HCT116 (cell line): ENCODE measurements around the gene COG2. TPM values are rescaled to one million over a fixed set of nuclear protein-coding genes. Genes with fewer than 3 reads are reported as not detected.

Experiments used
- ATAC-seq: fragments of 200-7000 bp; cut with Tn5 transposase; 2 replicates; pipeline ENCODE4 v1.9.1; 2020; ENCODE audit warnings: mild to moderate bottlenecking, moderate library complexity
- BruUV-seq: library from RNA; stranded (reverse); fragments of 400-500 nt; replicated peaks from 2 replicates; lab custom pipeline; 2021; lab: Mats Ljungman, UMichigan
- CTCF ChIA-PET: fragments of 300-600 bp; sonication (Branson Sonifier 250); formaldehyde crosslinking; loops from one replicate; lab custom pipeline; 2021; ENCODE audit warnings: antibody characterized with exemption; lab: Charles Lee
- POLR2A ChIA-PET: fragments of 300-600, 350-600 bp; sonication (Branson Sonifier 250); formaldehyde crosslinking; loops from one replicate; lab custom pipeline; 2021; ENCODE audit warnings: antibody characterized with exemption; lab: Charles Lee
- RAD21 ChIA-PET, 2 experiments: fragments of 300-600 bp; sonication (Branson Sonifier 250); formaldehyde crosslinking; loops; one replicate each; lab custom pipeline; 2023; ENCODE audit warnings: low total read pairs in 2 of 2; ENCODE audit not compliant: uncharacterized antibody in 2 of 2, unreplicated experiment in 2 of 2, low non-redundant PET in 1 of 2; lab: Charles Lee
- DNase-seq: peaks from one replicate; pipeline ENCODE4 v3.0.0-alpha.2; 2010; ENCODE audit warnings: low read depth, low spot score
- H2AFZ ChIP-seq: fragments of 200-600 bp; shearing (Covaris generic), sonication (generic); 2 replicates; pipeline ENCODE4 v1.6.1; 2017; ENCODE audit warnings: low read depth, mixed run types, mixed read lengths, antibody characterized with exemption, low read length; ENCODE audit not compliant: poor library complexity, severe bottlenecking
- H3K27ac ChIP-seq: 2 replicates; pipeline ENCODE4 v1.5.1; 2012; ENCODE audit warnings: low read depth, low read length
- H3K27me3 ChIP-seq: fragments of 200-600 bp; sonication (generic); 2 replicates; pipeline ENCODE4 v1.6.1; 2016; ENCODE audit warnings: mixed run types, low read length, mixed read lengths; ENCODE audit not compliant: insufficient read depth
- H3K36me3 ChIP-seq, 2 experiments: fragments of 200-500 bp in 1 of 2; fragments of 200-600 bp in 1 of 2; sonication (Bioruptor generic) in 1 of 2; sonication (generic) in 1 of 2; 2 replicates each; pipeline versions ENCODE4 v1.5.1 to v1.6.1; 2014 to 2016; ENCODE audit warnings: low read length in 2 of 2, inconsistent platforms in 1 of 2, mixed read lengths in 1 of 2, mixed run types in 1 of 2; ENCODE audit not compliant: insufficient read depth in 2 of 2, control insufficient read depth in 1 of 2
- H3K4me1 ChIP-seq, 2 experiments: fragments of 200-600 bp in 1 of 2; sonication (generic) in 1 of 2; 2 replicates each; pipeline versions ENCODE4 v1.5.1 to v1.6.1; 2012 to 2017; ENCODE audit warnings: low read length in 2 of 2, inconsistent platforms in 1 of 2, mild to moderate bottlenecking in 1 of 2, mixed read lengths in 1 of 2, mixed run types in 1 of 2, moderate library complexity in 1 of 2; ENCODE audit not compliant: insufficient read depth in 2 of 2, control insufficient read depth in 1 of 2
- H3K4me2 ChIP-seq: fragments of 200-600 bp; sonication (generic); 2 replicates; pipeline ENCODE4 v1.6.1; 2017; ENCODE audit warnings: mixed run types, low read length, mixed read lengths
- H3K4me3 ChIP-seq, 2 experiments: fragments of 200-600 bp in 1 of 2; sonication (generic) in 1 of 2; replicated peaks in 1 of 2; 2 replicates each; pipeline ENCODE4 v1.5.1; 2011 to 2016; ENCODE audit warnings: low read length in 2 of 2, control low read depth in 1 of 2, low read depth in 1 of 2, mild to moderate bottlenecking in 1 of 2, mixed read lengths in 1 of 2, mixed run types in 1 of 2
- H3K79me2 ChIP-seq: fragments of 200-600 bp; sonication (generic); 2 replicates; pipeline ENCODE4 v1.6.1; 2017; ENCODE audit warnings: mild to moderate bottlenecking, mixed run types, low read length, moderate library complexity, mixed read lengths; ENCODE audit not compliant: insufficient read depth
- H3K9ac ChIP-seq: fragments of 200-600 bp; sonication (generic); 2 replicates; pipeline ENCODE4 v1.6.1; 2016; ENCODE audit warnings: low read length, mixed read lengths
- H3K9me2 ChIP-seq: fragments of 200-600 bp; sonication (generic), shearing (Covaris generic); 2 replicates; pipeline ENCODE4 v1.6.1; 2017; ENCODE audit warnings: mixed run types, mild to moderate bottlenecking, moderate library complexity; ENCODE audit not compliant: insufficient read depth
- H3K9me3 ChIP-seq, 2 experiments: fragments of 200-500 bp in 1 of 2; fragments of 200-600 bp in 1 of 2; sonication (Bioruptor generic) in 1 of 2; sonication (generic) in 1 of 2; 2 replicates each; pipeline ENCODE4 v1.6.1; 2014 to 2017; ENCODE audit warnings: low read length in 2 of 2, mixed read lengths in 2 of 2, inconsistent platforms in 1 of 2, low read depth in 1 of 2, mild to moderate bottlenecking in 1 of 2, mixed run types in 1 of 2, moderate library complexity in 1 of 2; ENCODE audit not compliant: control insufficient read depth in 1 of 2, insufficient read depth in 1 of 2
- H4K20me1 ChIP-seq: fragments of 200-600 bp; sonication (generic), shearing (Covaris generic); 2 replicates; pipeline ENCODE4 v1.6.1; 2017; ENCODE audit warnings: mixed run types, mild to moderate bottlenecking, moderate library complexity; ENCODE audit not compliant: insufficient read depth
- EGR1 ChIP-seq: IDR thresholded peaks from 2 replicates; pipeline ENCODE4 v1.6.1; 2012; ENCODE audit warnings: low read depth
- ELF1 ChIP-seq: IDR thresholded peaks from 2 replicates; pipeline ENCODE4 v1.6.1; 2012; ENCODE audit warnings: low read depth, borderline replicate concordance
- EZH2phosphoT487 ChIP-seq: fragments of 200-600 bp; IDR thresholded peaks from 2 replicates; pipeline ENCODE4 v1.6.1; 2018; ENCODE audit warnings: antibody characterized with exemption, borderline replicate concordance
- FOSL1 ChIP-seq: IDR thresholded peaks from 2 replicates; pipeline ENCODE4 v1.6.1; 2012; ENCODE audit warnings: low read depth
- JUND ChIP-seq: IDR thresholded peaks from 2 replicates; pipeline ENCODE4 v1.6.1; 2012
- POLR2AphosphoS5 ChIP-seq: IDR thresholded peaks from 2 replicates; pipeline ENCODE4 v1.6.1; 2011; ENCODE audit warnings: mild to moderate bottlenecking, low read depth, low read length, moderate library complexity
- RAD21 ChIP-seq: IDR thresholded peaks from 2 replicates; pipeline ENCODE4 v1.6.1; 2012; ENCODE audit warnings: low read depth, mild to moderate bottlenecking
- SIN3A ChIP-seq: IDR thresholded peaks from 2 replicates; pipeline ENCODE4 v1.6.1; 2012; ENCODE audit warnings: low read depth
- SP1 ChIP-seq: IDR thresholded peaks from 2 replicates; pipeline ENCODE4 v1.6.1; 2012; ENCODE audit warnings: low read depth
- SRF ChIP-seq: IDR thresholded peaks from 2 replicates; pipeline ENCODE4 v1.6.1; 2012; ENCODE audit warnings: low read depth
- TCF7L2 ChIP-seq: IDR thresholded peaks from 2 replicates; pipeline ENCODE4 v1.7.0; 2011; ENCODE audit warnings: borderline replicate concordance, inconsistent platforms; ENCODE audit not compliant: insufficient read depth, insufficient read length; ENCODE audit errors: extremely low read depth
- YY1 ChIP-seq: IDR thresholded peaks from 2 replicates; pipeline ENCODE4 v1.6.1; 2011; ENCODE audit warnings: low read length, low read depth, moderate library complexity, mild to moderate bottlenecking; ENCODE audit not compliant: insufficient replicate concordance; ENCODE audit errors: extremely low read depth
- ZBTB33 ChIP-seq: IDR thresholded peaks from 2 replicates; pipeline ENCODE4 v1.6.1; 2011; ENCODE audit warnings: mild to moderate bottlenecking, low read length, moderate library complexity; ENCODE audit not compliant: insufficient replicate concordance; ENCODE audit errors: extremely low read depth
- ZFX ChIP-seq: fragments of 450-650 bp; IDR thresholded peaks from 2 replicates; pipeline ENCODE4 v1.6.1; 2017
- intact Hi-C: fragments of 100-400 bp; cut with micrococcal nuclease; formaldehyde crosslinking; loops from 2 replicates; pipeline ENCODE4 v1.10.0; 2022
- total RNA-seq: library from RNA; stranded (reverse); gene quantifications from one replicate; pipeline ENCODE4 v1.2.1, GENCODE V29; 2021; ENCODE audit not compliant: unreplicated experiment
- TF ChIP-seq, protein P1 (sequence below): IDR thresholded peaks from 2 replicates; pipeline ENCODE4 v1.6.1; 2012
- TF ChIP-seq, protein P2 (sequence below): IDR thresholded peaks from 2 replicates; pipeline ENCODE4 v1.6.1; 2012; ENCODE audit warnings: low read depth

Gene COG2
- total RNA-seq, 1 experiment from 2014 or later, result 28.6 TPM

GRCh38 chr1:230622151-230622550, 20.1 kb upstream of the COG2 start:
- no peak overlapping the region for H2AFZ ChIP-seq
- no peak overlapping the region for H3K9ac ChIP-seq
- H4K20me1 ChIP-seq, result no peaks in the 10 kb centered on the region
- H3K4me3 ChIP-seq, result no peak overlapping the region
- ATAC-seq (no peak), DNase-seq (no peak)
- RAD21 ChIA-PET, result no interaction called here
- no peak overlapping the region for H3K4me2 ChIP-seq
- H3K27ac ChIP-seq, result no peak overlapping the region
- intact Hi-C loops, result no loop called here
- no peaks in the 10 kb centered on the region for H3K36me3 ChIP-seq
- no peaks in the 10 kb centered on the region for H3K4me1 ChIP-seq
- H3K9me3 ChIP-seq, result no peaks in the 10 kb centered on the region
- POLR2A ChIA-PET, result no interaction called here
- CTCF ChIA-PET, result no interaction called here
- peaks cover 17% of the 10 kb centered on the region; the same call in 1 of the 2 replicates for H3K27me3 ChIP-seq
- no TSS peak for BruUV-seq
- H3K9me2 ChIP-seq, result no peaks in the 10 kb centered on the region
- TF ChIP-seq YY1 (no peak), ELF1 (no peak), ZBTB33 (no peak), SRF (no peak), FOSL1 (no peak), EGR1 (no peak), RAD21 (no peak), SIN3A (no peak), ZFX (no peak), TCF7L2 (no peak), EZH2phosphoT487 (no peak), JUND (no peak), POLR2AphosphoS5 (no peak), SP1 (no peak)
- TF ChIP-seq, protein P1, sequence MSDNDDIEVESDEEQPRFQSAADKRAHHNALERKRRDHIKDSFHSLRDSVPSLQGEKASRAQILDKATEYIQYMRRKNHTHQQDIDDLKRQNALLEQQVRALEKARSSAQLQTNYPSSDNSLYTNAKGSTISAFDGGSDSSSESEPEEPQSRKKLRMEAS, result no peak
- TF ChIP-seq, protein P2, sequence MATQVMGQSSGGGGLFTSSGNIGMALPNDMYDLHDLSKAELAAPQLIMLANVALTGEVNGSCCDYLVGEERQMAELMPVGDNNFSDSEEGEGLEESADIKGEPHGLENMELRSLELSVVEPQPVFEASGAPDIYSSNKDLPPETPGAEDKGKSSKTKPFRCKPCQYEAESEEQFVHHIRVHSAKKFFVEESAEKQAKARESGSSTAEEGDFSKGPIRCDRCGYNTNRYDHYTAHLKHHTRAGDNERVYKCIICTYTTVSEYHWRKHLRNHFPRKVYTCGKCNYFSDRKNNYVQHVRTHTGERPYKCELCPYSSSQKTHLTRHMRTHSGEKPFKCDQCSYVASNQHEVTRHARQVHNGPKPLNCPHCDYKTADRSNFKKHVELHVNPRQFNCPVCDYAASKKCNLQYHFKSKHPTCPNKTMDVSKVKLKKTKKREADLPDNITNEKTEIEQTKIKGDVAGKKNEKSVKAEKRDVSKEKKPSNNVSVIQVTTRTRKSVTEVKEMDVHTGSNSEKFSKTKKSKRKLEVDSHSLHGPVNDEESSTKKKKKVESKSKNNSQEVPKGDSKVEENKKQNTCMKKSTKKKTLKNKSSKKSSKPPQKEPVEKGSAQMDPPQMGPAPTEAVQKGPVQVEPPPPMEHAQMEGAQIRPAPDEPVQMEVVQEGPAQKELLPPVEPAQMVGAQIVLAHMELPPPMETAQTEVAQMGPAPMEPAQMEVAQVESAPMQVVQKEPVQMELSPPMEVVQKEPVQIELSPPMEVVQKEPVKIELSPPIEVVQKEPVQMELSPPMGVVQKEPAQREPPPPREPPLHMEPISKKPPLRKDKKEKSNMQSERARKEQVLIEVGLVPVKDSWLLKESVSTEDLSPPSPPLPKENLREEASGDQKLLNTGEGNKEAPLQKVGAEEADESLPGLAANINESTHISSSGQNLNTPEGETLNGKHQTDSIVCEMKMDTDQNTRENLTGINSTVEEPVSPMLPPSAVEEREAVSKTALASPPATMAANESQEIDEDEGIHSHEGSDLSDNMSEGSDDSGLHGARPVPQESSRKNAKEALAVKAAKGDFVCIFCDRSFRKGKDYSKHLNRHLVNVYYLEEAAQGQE, result no peak
- H3K79me2 ChIP-seq, result no peaks in the 10 kb centered on the region
